Upper lobe of right lung (tissue), 1 donor: ENCODE measurements around the gene GNL3. TPM values are rescaled to one million over a fixed set of nuclear protein-coding genes. Genes with fewer than 3 reads are reported as not detected.

ENCODE experiments used
- ATAC-seq: fragments of 200-7000 bp; cut with Tn5 transposase; one replicate; pipeline ENCODE4 v1.9.1; 2020; ENCODE audit warnings: mild to moderate bottlenecking, moderate library complexity
- DNase-seq: peaks from one replicate; pipeline ENCODE4 v3.0.0-alpha.2; 2020
- H3K27ac ChIP-seq: fragments of 200-600 bp; one replicate; pipeline ENCODE4 v1.8.0; 2022
- H3K27me3 ChIP-seq: fragments of 200-600 bp; one replicate; pipeline ENCODE4 v1.8.0; 2022; ENCODE audit warnings: mild to moderate bottlenecking
- H3K36me3 ChIP-seq: fragments of 200-600 bp; one replicate; pipeline ENCODE4 v1.8.0; 2022
- H3K4me1 ChIP-seq: fragments of 200-600 bp; one replicate; pipeline ENCODE4 v1.8.0; 2022
- H3K4me3 ChIP-seq: fragments of 200-600 bp; one replicate; pipeline ENCODE4 v1.8.0; 2022; ENCODE audit warnings: mild to moderate bottlenecking
- H3K9me3 ChIP-seq: fragments of 200-600 bp; one replicate; pipeline ENCODE4 v1.8.0; 2022
- intact Hi-C: fragments of 100-400 bp; cut with DNase I; formaldehyde crosslinking; loops from one replicate; pipeline ENCODE4 v1.11.0; 2022
- long read RNA-seq: library from polyadenylated mRNA; unstranded; transcript quantifications from one replicate; pipeline ENCODE4 v2.0.0, GENCODE V29; 2021
- total RNA-seq: library from RNA; stranded (reverse); fragmentation: NEBNext Ultra II Directional; extraction: Animal tissue kit (Norgen Biotek cat#: 25700); gene quantifications from one replicate; pipeline ENCODE4 v1.2.1, GENCODE V29; 2021
- TF ChIP-seq, protein P1 (sequence below): fragments of 200-600 bp; IDR thresholded peaks from one replicate; pipeline ENCODE4 v1.8.0; 2022; ENCODE audit warnings: antibody characterized with exemption
- donor health status: DM: no; HTN: yes; CAD: no; lungs with severe emphysema.

Gene GNL3
- 50.6 TPM for total RNA-seq
- long read RNA-seq, transcript GNL3-202 (15 exons, 2,040 nt) = major isoform, 39 of 79 reads
- long read RNA-seq, partial matches to known transcripts = 3 of 79 reads
- long read RNA-seq, other reads (novel, unspliced or antisense) = 35 of 79 reads

DNA sequence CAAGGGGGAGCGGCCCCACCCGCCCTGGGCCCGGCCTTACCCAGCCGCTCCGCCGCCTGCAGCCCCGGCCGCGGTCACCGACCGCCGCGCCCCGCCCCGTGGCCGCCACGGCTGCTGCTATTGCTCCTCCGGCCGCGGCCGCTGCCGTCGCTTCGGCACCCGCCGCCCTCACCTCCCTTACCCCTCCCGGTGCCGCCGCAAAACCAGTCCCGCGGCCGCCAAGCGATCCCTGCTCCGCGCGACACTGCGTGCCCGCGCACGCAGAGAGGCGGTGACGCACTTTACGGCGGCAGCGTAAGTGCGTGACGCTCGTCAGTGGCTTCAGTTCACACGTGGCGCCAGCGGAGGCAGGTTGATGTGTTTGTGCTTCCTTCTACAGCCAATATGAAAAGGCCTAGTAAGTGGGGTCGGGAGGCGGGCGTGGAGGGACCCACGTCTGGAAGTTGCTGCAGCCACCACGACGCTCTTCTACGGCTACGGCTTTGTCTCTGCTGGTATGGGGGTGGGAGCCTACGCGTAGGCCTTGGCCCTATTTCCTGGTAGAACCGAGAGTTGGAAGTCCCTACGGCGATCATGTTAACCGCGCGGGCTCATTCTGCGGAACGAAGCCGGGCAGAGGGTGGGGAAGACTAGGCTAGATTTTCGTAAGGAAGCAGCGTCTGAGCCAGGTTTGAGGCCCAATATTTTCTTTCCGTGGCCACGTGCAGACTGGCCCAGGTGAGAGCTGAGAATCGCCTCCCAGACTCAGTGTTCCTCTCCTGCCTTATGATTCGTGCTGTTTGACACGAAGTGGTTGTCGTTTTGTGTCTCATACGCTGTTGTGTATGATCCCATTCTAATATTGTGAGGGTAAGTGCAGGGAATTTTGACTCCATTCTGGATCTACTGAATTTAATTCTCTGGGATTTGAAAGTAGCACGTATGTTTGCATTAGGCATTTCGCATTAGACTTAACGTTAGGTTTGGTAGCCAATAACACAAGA lies at the start of gene GNL3, which contains the start of gene PBRM1:
Gene GNL3, plus strand, starts transcription at position 324 of the 983 bp plus-strand sequence. Its CDS starts 61 bp downstream, at position 385.
Gene PBRM1, minus strand, starts transcription at position 205 of the 983 bp plus-strand sequence.
- DNase-seq = peak; percentile 97
- intact Hi-C loops = no loop called here

DNA sequence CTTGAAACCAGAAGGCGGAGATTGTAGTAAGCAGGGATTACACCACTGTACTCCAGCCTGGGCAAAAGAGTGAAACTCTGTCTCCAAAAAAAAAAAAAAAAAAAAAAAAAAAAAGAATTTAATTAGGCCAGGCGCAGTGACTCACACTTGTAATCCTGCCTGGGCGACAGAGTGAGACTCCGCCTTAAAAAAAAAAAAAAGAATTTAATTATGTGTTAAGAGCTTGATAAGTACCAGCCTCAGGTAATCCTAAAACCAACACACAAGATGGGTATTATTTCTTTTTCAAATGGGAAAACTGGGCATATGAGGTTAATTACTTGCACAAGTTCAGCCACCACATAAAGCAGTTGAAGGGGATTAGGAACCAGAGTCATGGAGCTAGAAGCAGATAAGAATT lies 49.2 kb upstream of the GNL3 start:
- Histone ChIP-seq H3K36me3 (peaks cover 85% of the 10 kb centered on the region), H3K4me1 (no peaks in the 10 kb centered on the region), H3K27ac (no peak overlapping the region), H3K9me3 (no peaks in the 10 kb centered on the region), H3K4me3 (no peak overlapping the region), H3K27me3 (no peaks in the 10 kb centered on the region)
- TF ChIP-seq, protein P1, sequence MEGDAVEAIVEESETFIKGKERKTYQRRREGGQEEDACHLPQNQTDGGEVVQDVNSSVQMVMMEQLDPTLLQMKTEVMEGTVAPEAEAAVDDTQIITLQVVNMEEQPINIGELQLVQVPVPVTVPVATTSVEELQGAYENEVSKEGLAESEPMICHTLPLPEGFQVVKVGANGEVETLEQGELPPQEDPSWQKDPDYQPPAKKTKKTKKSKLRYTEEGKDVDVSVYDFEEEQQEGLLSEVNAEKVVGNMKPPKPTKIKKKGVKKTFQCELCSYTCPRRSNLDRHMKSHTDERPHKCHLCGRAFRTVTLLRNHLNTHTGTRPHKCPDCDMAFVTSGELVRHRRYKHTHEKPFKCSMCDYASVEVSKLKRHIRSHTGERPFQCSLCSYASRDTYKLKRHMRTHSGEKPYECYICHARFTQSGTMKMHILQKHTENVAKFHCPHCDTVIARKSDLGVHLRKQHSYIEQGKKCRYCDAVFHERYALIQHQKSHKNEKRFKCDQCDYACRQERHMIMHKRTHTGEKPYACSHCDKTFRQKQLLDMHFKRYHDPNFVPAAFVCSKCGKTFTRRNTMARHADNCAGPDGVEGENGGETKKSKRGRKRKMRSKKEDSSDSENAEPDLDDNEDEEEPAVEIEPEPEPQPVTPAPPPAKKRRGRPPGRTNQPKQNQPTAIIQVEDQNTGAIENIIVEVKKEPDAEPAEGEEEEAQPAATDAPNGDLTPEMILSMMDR = no peak
- ATAC-seq (peak; percentile 54), DNase-seq (no peak)
- intact Hi-C loops = no loop called here

More for the DNA sequence above, at the start of gene GNL3, which contains the start of gene PBRM1:
- Histone ChIP-seq H3K9me3 (no peaks in the 10 kb centered on the region), H3K27ac (peak within 1 kb of the TSS; percentile 88), H3K27me3 (no peaks in the 10 kb centered on the region), H3K4me3 (peak within 1 kb of the TSS; percentile 90), H3K4me1 (peaks cover 32% of the 10 kb centered on the region), H3K36me3 (peaks cover 41% of the 10 kb centered on the region)
- peak; percentile 97 for ATAC-seq
- TF ChIP-seq, protein P1 = no peak

DNA sequence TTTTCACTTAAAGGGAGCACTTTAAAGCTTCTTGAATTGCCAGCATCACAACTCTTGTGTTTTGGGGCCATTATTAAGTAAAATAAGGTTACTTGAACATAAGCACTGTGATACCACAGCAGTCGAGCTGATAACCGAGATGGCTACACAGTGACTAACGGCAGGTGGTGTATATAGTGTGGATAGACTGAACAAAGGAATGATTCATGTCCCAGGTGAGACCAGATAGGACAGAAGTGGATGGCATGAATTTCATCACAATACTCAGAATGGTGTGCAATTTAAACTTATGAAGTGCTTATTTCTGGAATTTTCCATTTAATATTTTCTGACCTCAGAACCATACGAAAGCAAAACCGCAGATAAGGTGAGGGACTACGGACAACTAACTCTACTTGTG lies 40.3 kb upstream of the GNL3 start:
- Histone ChIP-seq H3K36me3 (peaks cover 99% of the 10 kb centered on the region), H3K4me1 (no peaks in the 10 kb centered on the region), H3K9me3 (no peaks in the 10 kb centered on the region), H3K27me3 (no peaks in the 10 kb centered on the region), H3K27ac (no peak overlapping the region), H3K4me3 (no peak overlapping the region)
- DNase-seq = no peak
- intact Hi-C loops = no loop called here
- no peak for ATAC-seq
- TF ChIP-seq, protein P1 = no peak

GRCh38 chr3:52649461-52650210 lies 36.2 kb upstream of the GNL3 start:
- no peak overlapping the region for H3K27ac ChIP-seq
- H3K4me1 ChIP-seq = no peaks in the 10 kb centered on the region

DNA sequence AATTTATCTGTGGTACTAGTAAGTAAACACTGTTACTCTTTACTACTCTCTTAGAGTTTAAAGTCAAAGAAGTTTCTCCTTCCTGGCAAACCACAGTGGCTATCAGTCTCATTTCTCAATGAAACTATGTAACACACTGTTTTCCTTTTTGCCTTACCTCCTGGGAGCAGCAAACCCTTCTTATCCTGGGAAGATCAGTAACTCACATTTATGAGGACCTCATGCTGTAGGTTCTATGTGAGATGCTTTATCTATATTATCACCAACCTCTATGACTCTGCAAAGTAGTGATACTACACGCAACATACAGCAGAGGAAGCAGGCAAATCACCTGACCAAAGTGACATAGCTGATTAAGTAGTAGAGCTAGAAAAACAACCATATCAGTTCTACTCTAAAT lies 35.4 kb upstream of the GNL3 start:
- Histone ChIP-seq H3K27me3 (no peaks in the 10 kb centered on the region), H3K4me1 (no peaks in the 10 kb centered on the region), H3K4me3 (no peak overlapping the region), H3K27ac (no peak overlapping the region), H3K9me3 (no peaks in the 10 kb centered on the region), H3K36me3 (peaks cover 96% of the 10 kb centered on the region)
- intact Hi-C loops = no loop called here
- no peak for ATAC-seq
- DNase-seq = no peak
- TF ChIP-seq, protein P1 = no peak

More at GRCh38 chr3:52649461-52650210, 36.2 kb upstream of the GNL3 start:
- intact Hi-C loops = no loop called here
- no peak for DNase-seq
- no peak overlapping the region for H3K4me3 ChIP-seq
- no peak for ATAC-seq
- TF ChIP-seq, protein P1 = no peak
- H3K9me3 ChIP-seq = no peaks in the 10 kb centered on the region
- peaks cover 96% of the 10 kb centered on the region for H3K36me3 ChIP-seq
- H3K27me3 ChIP-seq = no peaks in the 10 kb centered on the region
